Activated CD4-positive, alpha-beta T cell treated with anti-CD3 and anti-CD28 coated beads for 4 hours (primary cell): ENCODE measurements around the gene SSBP3.
"Not testable (repeated sequence)": the region's sequence is repeated elsewhere in the genome, so short reads cannot be mapped to it uniquely, and the experiment has no call there.

Experiments
- DNase-seq, 2 donors: peaks; one replicate each; pipeline ENCODE4 v3.0.0-alpha.2; 2020

The SSBP3 gene

GRCh38 chr1:54347261-54347954 is 58.8 kb downstream of the SSBP3 start:
- no peak for DNase-seq

- not testable (repeated sequence) for DNase-seq
Measured at GRCh38 chr1:54345548-54345947, 60.6 kb downstream of the SSBP3 start.

GRCh38 chr1:54345116-54345515 is 61.1 kb downstream of the SSBP3 start:
- DNase-seq = no peak

DNA sequence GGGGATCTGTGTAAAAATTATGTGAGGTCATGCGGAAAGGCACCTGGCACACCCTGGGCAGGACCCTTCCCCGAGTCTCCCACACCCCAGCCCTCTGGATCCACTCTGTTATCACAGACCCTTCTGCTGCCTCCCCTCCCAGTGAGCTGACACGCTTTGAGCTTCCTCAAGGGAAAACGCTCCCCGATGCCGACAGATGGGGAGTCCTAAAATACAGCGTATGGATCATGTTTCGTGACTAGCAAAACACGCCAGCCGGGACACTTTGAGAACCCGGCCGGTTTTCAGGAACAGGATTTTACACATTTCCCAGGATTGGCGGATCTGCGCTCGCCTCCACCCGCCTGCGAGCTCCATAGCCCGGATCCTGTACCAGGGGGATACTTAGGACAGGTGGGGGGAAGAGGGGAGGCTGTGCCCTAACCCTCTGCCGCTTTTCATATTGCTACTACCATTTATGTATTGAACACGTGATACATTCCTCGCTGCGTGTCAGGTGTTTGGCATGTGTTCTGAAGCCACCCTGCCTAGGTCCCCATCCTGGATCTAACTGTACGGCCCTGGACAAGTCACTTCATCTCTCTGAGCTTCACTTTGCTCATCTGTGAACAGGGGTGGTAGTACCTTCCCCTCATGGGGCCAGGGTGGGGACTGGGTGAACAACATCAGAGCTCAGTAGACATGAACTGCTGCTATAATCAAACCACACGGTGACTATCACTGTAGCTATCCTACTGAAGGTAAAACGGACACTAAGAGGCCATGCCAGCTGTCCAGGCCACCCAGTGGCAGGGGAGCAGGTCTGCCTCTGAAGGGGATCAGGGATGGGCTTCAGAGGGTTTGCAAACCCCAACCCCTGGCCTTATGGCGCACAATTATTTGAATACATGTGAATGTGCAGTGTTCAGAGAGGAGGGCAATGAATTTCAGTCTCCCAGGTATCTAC is 63.2 kb downstream of the SSBP3 start:
- DNase-seq = no peak

DNA sequence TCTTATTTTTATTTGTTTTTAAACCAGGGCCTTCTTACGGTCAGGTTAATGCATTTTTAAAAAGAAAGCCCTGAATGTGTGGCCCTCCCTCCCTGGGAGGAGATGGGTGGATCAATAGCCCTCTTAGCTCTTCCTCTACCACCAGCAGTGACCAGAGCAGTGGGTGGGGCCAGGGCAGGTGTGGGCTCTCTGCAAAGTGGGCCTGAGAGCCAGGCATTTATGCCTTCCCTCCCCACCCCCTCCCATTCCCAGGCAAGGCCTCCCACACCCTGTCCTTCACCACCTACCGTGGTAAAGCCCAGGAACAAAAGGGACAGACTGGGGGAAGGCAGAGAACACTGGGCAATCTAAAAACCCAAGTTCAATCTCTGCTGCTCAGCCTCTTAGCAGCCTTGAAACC is 63.9 kb downstream of the SSBP3 start:
- DNase-seq = no peak

- no peak for DNase-seq
Measured at GRCh38 chr1:54341763-54342162, 64.4 kb downstream of the SSBP3 start.

GRCh38 chr1:54340878-54341277 is 65.3 kb downstream of the SSBP3 start:
- DNase-seq = no peak

DNA sequence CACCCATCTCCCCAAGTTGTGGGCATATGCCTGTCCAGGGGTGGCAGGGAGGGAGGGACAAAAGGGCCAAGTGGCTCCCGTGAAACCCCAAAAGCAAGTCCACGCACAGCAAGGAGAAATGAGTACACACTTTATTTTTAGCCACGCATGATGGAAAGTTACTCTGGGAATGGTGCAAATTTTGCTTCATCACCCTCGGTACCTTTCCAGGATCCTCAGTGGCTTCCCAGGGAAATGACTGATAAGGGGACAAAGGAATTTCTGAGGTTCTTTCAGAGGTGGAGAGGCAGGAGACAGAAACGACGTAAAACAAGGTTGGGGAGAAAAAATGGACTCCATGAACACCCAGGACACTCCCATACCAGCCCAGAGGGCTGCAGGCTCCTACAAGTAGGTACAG is 65.8 kb downstream of the SSBP3 start:
- no peak for DNase-seq

- no peak for DNase-seq
Measured at GRCh38 chr1:54339126-54339525, 67.1 kb downstream of the SSBP3 start.

DNA sequence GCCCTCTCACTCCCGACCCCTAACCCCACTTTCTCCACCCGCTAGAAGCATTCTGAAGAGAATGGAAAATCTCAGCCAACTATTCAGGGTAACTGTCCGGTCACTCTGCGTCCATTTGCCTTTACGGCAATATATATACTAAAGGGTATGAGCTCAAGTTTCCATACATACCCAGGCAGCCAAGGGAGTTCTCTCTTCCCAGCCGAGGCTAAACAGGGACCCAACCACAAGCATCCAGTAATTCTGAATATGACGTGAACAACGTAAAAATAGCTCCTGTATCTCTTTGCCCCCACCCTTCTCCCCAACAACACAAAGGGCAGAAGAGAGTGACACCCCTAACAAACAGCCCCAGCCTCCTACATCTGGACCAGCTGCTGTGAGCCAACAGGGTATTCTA is 67.7 kb downstream of the SSBP3 start:
- no peak for DNase-seq

GRCh38 chr1:54337928-54338327 is 68.3 kb downstream of the SSBP3 start:
- no peak for DNase-seq

DNA sequence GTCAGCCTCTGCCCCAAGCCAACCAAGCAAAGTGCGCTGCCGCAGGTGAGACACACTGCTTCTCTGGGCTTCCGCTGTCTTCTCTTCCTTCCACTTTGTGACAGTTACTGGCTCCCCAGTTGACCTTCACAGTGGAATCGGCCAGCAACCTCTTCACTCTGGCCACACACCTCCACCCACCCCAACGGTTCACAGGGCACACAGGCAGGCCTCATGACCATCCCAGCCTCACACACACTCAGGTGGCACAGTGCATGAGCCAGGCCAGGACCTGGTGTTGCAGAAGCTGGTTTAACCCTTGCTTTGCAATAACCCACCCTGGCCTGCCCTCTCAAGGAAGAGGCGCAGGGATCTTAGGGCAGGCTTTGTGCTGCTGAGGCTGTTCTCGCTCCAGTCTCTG is 69.2 kb downstream of the SSBP3 start:
- no peak for DNase-seq

DNA sequence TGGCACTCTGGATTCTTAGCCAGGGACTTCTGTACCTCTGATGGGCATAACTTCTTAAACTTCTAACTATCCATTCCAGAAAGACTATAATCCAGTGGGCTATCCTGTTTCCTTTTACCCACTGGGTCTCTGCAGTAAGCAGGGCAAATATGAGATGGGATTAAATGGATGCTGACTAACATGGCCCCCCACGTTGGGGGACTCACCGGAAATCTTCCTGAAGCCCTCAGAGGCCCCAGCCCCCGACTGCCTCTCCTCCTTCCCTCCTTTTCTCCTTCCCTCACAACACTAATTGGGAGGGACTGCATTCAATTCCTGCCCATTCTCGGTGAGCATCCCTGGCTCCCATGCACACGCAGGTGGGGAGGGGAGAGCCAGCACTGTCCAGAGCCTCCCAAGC is 70.1 kb downstream of the SSBP3 start:
- DNase-seq = no peak

DNA sequence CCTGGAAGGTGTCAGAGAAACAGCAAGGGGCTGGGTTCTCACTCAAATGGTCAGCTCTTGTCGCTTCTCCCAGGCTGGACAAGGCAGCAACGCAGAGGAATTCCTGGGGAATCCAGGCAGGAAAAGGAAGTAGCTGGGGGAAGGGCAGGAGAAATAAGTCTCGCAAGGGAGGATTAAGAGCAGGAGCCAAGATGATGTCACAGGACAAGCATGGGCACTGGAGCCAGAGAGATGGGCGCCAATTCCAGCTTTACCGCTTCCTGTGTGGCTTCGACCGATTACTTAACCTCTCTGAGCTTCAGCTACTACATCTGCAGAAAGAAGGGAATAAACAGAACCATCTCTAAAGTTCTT is 70.5 kb downstream of the SSBP3 start:
- DNase-seq = no peak

DNA sequence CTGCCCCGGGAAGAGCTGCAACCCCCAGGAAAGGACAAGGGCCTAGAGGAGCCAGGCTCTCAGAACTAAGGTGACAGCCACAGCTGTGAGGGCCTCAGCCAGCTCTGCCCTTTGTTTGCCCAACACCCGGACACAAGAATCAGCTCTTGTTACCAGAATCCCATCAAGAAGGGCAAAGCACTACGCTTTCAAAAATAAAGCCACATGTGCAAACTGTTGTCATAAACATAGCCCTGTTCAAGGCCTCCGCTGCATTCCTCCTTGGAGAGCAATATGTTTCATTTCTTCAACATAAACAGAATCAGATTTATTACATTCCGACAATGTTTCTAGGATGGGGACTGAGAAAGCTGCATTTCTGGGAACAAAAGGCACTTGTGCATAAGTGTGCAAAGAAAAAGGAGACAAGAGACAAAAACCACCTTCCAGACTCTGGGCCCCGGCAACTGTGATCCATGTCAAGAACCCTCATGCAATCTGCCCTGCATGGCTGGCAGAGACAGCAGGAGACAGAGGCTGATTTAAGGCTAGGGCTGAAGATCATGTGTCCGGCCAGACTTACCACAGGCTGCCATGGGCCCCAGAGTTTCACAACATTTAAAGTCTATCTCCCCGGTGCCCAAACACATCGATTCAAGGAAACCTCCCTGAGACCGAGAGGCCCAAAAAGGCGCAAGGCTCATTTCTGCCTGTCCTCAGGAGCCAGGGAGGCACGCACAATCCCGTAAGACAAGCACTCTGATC is 71.0 kb downstream of the SSBP3 start:
- no peak for DNase-seq

GRCh38 chr1:54332781-54333585 is 73.2 kb downstream of the SSBP3 start:
- DNase-seq = no peak

- DNase-seq = no peak
Measured at GRCh38 chr1:54331843-54332463, 74.2 kb downstream of the SSBP3 start.

DNA sequence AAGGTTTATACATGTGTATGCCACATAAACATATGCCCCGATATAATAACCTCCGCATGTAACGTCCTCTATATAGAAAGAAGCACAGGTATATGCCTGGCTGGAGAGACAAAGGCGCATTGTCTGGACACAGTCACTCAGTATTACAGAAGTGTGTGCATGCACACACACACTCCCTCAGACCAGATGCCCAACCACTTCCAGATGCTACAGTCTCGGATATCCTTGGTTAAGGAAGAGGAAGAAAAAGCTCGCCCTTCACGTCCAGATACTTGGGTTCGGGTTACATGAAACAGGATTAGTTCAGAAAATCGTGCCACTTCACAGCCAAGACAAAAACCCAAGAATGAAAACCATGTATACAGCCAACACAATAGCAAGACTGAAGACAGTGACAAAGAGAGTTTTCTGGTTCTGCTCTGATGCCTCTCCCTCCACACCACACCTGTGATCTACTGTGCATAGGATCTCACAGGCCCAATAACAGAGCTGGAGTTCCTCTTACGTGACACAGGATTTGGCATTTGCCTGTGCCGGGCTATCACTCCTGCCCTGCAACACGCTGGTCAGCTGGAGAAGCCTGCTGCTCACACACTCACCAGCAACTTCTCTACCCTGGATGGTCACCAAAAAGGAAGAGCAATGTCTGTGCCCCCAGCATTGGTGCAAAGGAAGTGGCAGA is 75.0 kb downstream of the SSBP3 start:
- DNase-seq = no peak

- DNase-seq = no peak
Measured at GRCh38 chr1:54329312-54330003, 76.7 kb downstream of the SSBP3 start.

GRCh38 chr1:54328066-54328636 is 78.0 kb downstream of the SSBP3 start:
- DNase-seq = no peak
